Measurements from ENCODE around the gene LORICRIN.

LORICRIN gene

GRCh38 chr1:153246018-153246417 is 13.5 kb upstream of the LORICRIN start:
- no peak for DNase-seq

GRCh38 chr1:153246825-153247224 is 12.7 kb upstream of the LORICRIN start:
- intact Hi-C loops (cut with DNase I), result no loop called here
- DNase-seq, result no peak

More at GRCh38 chr1:153246018-153246417, 13.5 kb upstream of the LORICRIN start:
- intact Hi-C loops (cut with DNase I), result no loop called here

- no peak for DNase-seq
- intact Hi-C loops (cut with DNase I), result no loop called here
Observed at GRCh38 chr1:153248176-153248879, 11.2 kb upstream of the LORICRIN start.

- intact Hi-C loops (cut with DNase I), result no loop called here
- no peak for DNase-seq
Observed at GRCh38 chr1:153250166-153250565, 9.3 kb upstream of the LORICRIN start.

- DNase-seq, result no peak
- intact Hi-C loops (cut with DNase I), result no loop called here
Observed at GRCh38 chr1:153251087-153251486, 8.4 kb upstream of the LORICRIN start.

- no peak for DNase-seq
- intact Hi-C loops (cut with DNase I), result no loop called here
Observed at GRCh38 chr1:153251562-153251961, 7.9 kb upstream of the LORICRIN start.

- intact Hi-C loops (cut with DNase I), result no loop called here
- DNase-seq, result no peak
Observed at GRCh38 chr1:153251988-153252387, 7.5 kb upstream of the LORICRIN start.

- DNase-seq, result no peak
- intact Hi-C loops (cut with DNase I), result no loop called here
Observed at GRCh38 chr1:153253076-153253475, 6.4 kb upstream of the LORICRIN start.

GRCh38 chr1:153253693-153254092 is 5.8 kb upstream of the LORICRIN start:
- intact Hi-C loops (cut with DNase I), result no loop called here

GRCh38 chr1:153260585-153261280 is 1.2 kb downstream of the LORICRIN start:
- peak in 10 of 42 donors; percentile 2 to 58 (median 20) for DNase-seq
- intact Hi-C loops (cut with DNase I), result no loop called here

More at GRCh38 chr1:153253693-153254092, 5.8 kb upstream of the LORICRIN start:
- DNase-seq, result no peak

- intact Hi-C loops (cut with DNase I), result no loop called here
- peak in 39 of 42 donors; percentile 9 to 76 (median 40) for DNase-seq
Observed at GRCh38 chr1:153261281-153262069, 2.0 kb downstream of the LORICRIN start.

- intact Hi-C loops (cut with DNase I), result no loop called here
- no peak for DNase-seq
Observed at GRCh38 chr1:153262070-153262366, 2.5 kb downstream of the LORICRIN start.

GRCh38 chr1:153262462-153263157 is 3.1 kb downstream of the LORICRIN start:
- DNase-seq, result no peak
- intact Hi-C loops (cut with DNase I), result no loop called here

- intact Hi-C loops (cut with DNase I), result no loop called here
- no peak for DNase-seq
Observed at GRCh38 chr1:153265457-153265856, 6.0 kb downstream of the LORICRIN start.

- no peak for DNase-seq
- intact Hi-C loops (cut with DNase I), result no loop called here
Observed at GRCh38 chr1:153271711-153272110, 12.2 kb downstream of the LORICRIN start.

GRCh38 chr1:153272186-153272585 is 12.7 kb downstream of the LORICRIN start:
- DNase-seq, result no peak
- intact Hi-C loops (cut with DNase I), result no loop called here

GRCh38 chr1:153277852-153278251 is 18.4 kb downstream of the LORICRIN start:
- no peak for DNase-seq
- intact Hi-C loops (cut with DNase I), result no loop called here

GRCh38 chr1:153288634-153289275 is 29.3 kb downstream of the LORICRIN start:
- DNase-seq, result no peak
- intact Hi-C loops (cut with DNase I), result no loop called here

- no peak for DNase-seq
- intact Hi-C loops (cut with DNase I), result no loop called here
Observed at GRCh38 chr1:153291514-153291913, 32.0 kb downstream of the LORICRIN start.
